GM19438 (cell line): ENCODE data around the gene CPB2.

Source experiments
- ATAC-seq: cut with Tn5 transposase; IDR thresholded peaks from one replicate; pipeline ENCODE4 v1.9.1; 2021; ENCODE audit warnings: low read depth; ENCODE audit not compliant: unreplicated experiment

Gene CPB2

GRCh38 chr13:46104868-46105267 is at the start of gene CPB2:
Gene CPB2 (minus strand): TSS chr13:46105033. CDS start chr13:46105009, 24 bp downstream.
- ATAC-seq: no peak

GRCh38 chr13:46154136-46154801 is 49.4 kb upstream of the CPB2 start:
- no peak for ATAC-seq

- no peak for ATAC-seq
These were observed 47.9 kb upstream of the CPB2 start for GRCh38 chr13:46152627-46153328.

- ATAC-seq: no peak
These were observed 45.4 kb upstream of the CPB2 start for GRCh38 chr13:46150134-46150693.

GRCh38 chr13:46149272-46150133 is 44.7 kb upstream of the CPB2 start:
- no peak for ATAC-seq

- no peak for ATAC-seq
These were observed 42.1 kb upstream of the CPB2 start for GRCh38 chr13:46146898-46147297.

GRCh38 chr13:46145950-46146349 is 41.1 kb upstream of the CPB2 start:
- no peak for ATAC-seq

GRCh38 chr13:46145135-46145534 is 40.3 kb upstream of the CPB2 start:
- ATAC-seq: no peak

GRCh38 chr13:46143184-46143701 is 38.4 kb upstream of the CPB2 start:
- no peak for ATAC-seq

- no peak for ATAC-seq
These were observed 37.9 kb upstream of the CPB2 start for GRCh38 chr13:46142776-46143175.

GRCh38 chr13:46140044-46140443 is 35.2 kb upstream of the CPB2 start:
- no peak for ATAC-seq

GRCh38 chr13:46137627-46138317 is 32.9 kb upstream of the CPB2 start:
- no peak for ATAC-seq

GRCh38 chr13:46136688-46137087 is 31.9 kb upstream of the CPB2 start:
- ATAC-seq: no peak

- ATAC-seq: no peak
These were observed 30.2 kb upstream of the CPB2 start for GRCh38 chr13:46134961-46135522.

- no peak for ATAC-seq
These were observed 29.7 kb upstream of the CPB2 start for GRCh38 chr13:46134494-46134893.

GRCh38 chr13:46132109-46132508 is 27.3 kb upstream of the CPB2 start:
- no peak for ATAC-seq

GRCh38 chr13:46131705-46132104 is 26.9 kb upstream of the CPB2 start:
- ATAC-seq: no peak

GRCh38 chr13:46129955-46130618 is 25.3 kb upstream of the CPB2 start:
- no peak for ATAC-seq

- no peak for ATAC-seq
These were observed 24.3 kb upstream of the CPB2 start for GRCh38 chr13:46129124-46129523.
